GM19240 (cell line): ENCODE results near the gene FGF12.

ENCODE experiments used
- DNase-seq: peaks from one replicate; pipeline ENCODE4 v3.0.0; 2011; ENCODE audit warnings: low spot score; ENCODE audit not compliant: insufficient read length

The FGF12 gene

DNA sequence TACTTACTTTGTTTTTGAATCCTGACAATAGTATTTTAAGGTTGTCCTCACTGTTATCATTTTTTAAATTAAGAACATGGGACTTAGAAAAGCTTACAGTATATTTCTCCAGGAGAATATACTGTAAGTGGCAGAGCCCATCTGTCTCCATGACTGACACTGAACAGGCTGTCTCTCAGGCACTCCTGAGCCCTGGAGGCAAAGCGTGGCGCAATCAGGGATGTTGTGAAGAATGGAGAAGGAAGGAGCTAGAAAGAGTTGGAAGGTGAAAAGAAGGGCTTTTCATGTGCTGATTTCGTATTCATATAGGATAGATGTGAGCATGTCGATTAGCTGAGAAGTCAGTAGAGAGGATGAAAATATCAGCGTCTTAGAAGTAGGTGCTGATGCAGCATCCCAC lies 41.5 kb downstream of the FGF12 start:
- no peak for DNase-seq

DNA sequence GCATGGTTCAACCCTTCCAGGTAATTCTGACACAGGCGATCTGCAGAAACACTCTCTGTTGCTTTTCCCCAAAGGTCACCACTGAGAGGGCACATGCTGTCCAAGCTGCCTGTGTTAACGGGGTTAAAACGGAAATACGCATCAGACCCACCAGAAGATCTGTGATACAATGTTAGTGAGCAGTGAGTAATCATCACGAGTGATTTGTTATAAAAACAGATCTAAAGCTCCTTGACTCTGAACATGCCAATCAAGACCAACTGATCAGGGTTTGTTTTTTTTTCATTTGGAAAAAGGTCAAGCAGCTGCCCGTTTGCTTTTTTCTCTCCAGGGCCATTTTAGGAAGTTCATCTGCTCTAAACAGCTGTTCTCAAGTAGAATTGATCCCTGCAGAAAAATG lies 43.2 kb downstream of the FGF12 start:
- DNase-seq: no peak

DNA sequence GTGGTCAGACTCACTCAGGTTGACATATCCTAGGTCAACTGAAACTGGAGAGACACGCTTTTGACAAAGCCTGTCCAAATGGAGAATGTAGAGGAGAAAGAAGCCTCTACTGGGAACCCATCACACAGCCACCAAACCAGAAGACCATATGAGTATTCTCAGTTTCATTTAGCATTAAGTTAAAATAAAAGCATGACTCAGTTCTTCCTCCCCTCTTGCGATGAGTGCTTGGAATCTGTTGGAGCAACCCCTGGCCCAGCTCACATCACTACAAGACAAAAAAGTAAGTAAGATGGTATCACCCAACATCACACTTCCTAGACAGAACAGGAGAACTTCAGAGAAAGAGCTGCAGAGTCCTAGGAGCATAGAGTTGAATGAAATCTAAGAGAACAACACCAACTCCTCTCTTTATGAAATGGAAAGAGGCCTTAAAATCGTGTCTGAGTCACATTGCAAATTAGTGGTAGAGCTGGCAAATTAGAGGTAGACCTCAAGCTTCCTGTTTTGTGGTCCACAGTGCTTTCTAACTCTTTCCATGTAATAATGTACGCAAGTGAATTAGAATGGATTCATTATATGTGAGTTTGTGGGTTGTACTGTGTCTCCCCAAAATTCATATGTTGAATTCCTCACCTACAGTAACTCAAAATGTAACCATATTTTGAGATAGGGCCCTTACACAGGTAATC lies 51.2 kb downstream of the FGF12 start:
- no peak for DNase-seq

DNA sequence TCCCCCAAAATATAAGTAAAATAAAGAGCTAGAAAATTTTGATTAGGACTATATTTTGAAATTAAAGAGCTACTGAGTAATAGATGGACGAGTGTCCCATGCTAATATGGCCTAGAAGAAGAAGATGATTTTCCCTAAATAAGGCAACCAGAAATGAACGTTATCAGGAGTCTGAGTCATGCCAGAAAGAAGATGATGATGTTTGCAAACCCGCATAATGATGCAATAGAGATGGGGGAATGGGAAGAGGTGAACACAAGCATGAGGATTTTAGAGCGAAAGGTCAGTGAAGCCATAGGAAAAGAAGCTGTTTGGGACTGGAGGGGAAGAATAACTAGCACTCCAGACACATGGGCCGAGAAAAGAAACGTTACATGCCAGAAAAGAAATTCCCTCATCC lies 71.7 kb downstream of the FGF12 start:
- no peak for DNase-seq

DNA sequence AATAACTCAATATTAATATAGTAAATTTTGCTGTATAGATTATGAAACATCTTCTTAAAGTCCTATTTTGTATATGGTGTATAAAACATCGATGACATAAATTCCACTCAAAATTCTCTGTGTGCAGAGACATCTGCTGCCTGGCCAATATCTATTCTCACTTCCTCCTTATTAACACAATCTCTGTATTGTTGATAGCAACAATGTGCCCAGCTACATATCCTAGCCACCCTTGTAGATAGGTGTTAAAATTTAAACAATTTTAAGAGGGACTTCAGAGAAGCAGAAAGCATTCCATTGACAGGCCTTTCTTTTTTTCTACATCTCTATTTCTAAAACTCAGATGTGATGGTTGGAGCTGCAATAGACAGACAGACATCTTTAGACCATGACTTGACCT lies 72.3 kb downstream of the FGF12 start:
- no peak for DNase-seq

DNA sequence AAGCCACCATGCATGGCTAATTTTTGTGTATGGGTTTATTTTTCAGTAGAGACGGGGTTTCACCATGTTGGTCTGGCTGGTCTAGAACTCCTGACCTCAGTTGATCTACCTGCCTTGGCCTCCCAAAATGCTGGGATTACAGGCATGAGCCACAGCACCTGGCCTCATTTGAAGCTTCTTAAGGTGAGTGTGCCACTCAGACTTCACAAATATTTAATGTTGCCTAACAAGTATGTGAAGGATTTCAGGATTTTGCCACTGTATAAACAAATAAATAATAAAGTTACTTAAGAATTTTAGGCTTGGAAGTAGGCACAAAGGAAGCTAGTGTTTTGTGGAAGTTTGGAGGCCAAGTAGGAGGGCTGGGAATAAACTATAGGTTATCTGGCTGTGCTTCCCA lies 73.5 kb downstream of the FGF12 start:
- DNase-seq: no peak

DNA sequence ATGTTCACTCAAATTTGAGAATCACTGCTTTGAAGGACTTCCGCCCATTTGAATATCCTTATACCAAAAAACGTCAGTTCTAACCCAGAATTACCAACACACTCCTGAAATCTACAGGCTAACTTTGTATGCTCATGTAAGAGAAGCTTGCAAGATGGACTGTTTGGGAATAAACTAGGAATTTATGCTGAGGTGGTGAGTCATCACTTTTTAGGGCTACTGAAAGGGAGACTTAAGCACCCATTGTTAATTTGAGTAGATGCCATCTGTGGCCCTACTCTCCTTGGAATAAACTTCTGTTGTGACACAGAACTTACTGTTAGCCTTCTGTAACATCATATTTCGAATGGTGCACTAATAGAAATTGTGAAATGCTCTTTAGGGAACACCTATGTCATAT lies 74.6 kb downstream of the FGF12 start:
- no peak for DNase-seq

DNA sequence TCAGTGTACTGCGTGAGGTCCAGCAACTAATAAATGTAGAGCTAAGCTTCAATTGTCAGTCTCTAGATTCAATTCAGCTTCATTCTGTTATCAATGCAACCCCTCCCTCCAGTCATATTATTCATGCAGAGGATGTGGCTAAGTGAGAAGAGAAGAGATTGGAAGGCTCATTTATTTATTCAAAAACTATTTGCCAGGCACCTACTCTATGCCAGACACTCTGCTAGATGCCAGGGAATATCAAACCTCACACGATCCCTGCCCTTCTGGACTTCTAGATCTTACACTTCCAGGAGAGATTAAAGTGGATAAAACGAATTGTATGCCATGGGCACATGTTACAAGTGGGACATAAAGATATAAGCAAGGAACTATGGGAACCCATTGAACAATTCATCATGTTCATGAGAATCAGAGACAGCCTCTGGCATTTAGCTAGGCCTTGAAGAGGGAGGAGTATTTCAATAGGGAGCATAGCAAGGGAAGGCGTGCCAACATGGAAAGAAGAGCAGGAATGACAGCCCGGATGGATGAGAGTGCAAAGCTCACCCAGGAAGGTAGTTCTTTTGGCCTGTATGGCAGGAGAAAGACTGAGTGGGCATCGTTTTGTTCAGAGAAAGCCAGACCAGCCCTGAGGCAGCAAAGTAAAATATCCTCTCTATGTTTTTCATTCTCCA lies 75.4 kb downstream of the FGF12 start:
- DNase-seq: no peak

DNA sequence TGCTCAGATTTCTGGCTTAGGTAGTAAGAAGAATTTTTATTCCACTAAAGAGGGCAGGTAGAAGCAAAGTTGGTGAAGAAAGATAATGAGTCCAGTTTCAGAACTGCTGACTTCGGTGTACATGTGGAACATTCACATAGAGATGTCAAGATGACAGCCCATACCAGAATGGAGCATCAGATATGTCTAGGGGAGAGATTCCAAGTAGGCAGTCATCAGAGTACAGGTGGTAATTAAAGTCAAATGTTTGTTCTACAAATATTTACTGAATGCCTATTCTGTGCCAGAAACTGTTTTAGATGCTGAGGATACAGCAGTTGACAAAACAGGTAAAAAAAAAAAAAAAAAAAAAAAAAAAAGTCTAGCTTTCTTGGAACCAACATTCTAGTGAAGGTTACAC lies 81.9 kb downstream of the FGF12 start:
- no peak for DNase-seq

DNA sequence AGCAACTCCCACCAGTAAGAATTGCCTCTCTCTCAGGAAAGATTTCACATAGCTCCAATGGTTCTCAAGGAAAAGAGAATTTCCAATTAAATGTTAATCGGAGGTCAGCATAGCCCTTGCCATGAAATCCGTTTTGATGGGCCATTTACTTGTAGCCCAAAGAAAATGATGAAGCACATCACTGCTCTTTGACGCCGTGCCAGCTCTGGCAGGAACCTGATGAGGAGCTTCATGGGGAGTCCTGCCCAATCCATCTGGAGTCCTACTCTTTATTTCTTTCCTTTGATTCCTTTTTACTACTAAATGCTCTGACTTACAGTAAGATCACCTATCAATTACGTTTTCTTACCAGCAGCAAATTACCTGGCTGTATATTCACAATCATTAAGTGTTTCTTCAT lies 84.7 kb downstream of the FGF12 start:
- no peak for DNase-seq

DNA sequence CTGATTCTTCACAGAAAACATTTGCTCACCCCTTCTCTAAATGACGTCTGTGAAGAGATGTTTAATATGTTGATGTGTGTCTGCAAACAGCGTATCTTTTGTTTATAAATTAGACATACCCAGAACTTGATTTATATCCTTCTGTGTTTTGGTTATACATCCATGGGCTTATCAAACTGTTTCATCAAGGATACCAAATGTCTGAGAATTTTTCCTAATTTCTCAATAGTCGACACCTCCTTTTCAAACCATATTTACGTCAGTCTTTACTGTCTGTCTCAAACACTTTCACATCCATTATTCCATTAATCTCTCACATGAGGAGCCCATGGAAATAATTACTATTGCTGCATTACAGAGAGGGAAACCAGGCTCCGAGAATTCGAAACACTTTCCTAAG lies 85.4 kb downstream of the FGF12 start:
- no peak for DNase-seq

DNA sequence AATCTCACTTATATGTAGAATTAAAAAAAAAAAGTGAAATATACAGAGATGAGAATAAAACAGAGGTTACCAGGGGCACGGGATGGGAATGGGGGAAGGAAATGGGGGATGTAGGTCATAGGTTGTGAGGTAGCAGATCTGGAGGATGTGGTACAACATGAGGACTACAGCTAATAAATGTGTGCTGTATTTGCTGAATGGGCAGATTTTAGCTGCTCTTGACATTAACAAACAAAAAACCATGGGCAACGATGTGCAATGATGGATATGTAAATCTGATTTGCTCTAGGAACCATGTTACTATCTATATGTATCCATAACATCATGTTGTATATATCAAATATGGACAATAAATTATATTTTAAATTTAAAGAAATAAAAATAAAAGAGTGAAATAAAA lies 87.4 kb downstream of the FGF12 start:
- no peak for DNase-seq

DNA sequence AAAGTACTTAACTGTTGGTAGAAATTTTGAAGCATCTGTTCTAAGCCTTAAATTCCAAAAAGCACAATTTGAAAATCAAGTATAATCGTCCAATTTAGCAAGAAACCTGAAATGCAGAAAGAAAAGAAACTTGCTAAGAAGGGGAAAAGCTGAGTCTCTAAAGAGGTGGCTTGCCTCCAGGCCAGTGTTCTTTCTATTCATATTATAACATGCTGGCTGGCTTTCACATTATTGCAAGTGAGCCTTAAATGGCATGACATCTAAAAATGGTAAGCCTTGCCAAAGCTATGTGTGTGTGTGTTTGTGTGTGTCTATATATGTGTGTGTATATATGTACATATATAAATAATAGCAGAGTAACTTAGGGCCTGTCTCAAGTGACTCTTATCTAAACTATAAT lies 89.5 kb downstream of the FGF12 start:
- no peak for DNase-seq

DNA sequence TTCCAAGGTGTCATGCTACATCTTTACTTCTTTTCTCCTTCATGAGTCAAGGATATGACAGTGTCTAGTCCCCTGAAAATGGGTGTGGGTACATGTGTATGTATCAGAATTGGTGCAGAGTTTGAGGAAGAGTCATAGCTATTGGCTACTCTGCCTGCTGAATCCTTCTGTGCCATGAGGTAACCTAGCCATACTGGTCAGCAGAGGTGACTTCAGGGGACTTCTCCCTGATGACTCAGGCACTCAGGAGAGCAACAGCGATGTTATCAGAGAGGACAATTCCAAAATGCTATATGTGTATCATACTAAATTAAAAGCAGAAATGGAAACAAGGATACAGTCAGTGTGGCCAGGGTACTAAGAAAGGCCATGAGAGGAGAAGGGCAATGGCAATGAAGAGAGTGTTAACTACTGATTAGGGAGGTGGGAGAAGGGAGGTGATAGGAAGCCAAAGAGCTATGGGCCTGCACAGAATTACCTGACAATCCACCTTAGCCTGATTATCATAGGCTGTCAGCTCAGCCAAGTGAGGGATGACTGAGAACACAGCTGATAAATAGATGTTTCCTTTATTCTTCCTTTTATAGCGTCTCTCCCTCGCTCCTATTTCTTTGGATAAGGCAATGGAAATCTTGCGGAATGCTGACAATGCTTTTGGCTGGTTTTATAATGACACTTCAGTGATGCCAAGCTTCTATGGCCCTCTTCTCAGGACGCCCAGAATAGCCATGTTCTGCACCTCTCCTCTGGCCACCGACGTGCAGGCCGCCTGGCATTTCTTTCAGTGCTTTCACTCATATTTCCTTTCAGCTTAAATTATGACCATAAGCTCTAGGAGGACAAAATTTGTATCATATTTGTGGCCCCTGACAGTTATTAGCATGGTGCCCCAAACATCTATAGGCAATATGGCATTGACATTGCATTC lies 90.6 kb downstream of the FGF12 start:
- no peak for DNase-seq

DNA sequence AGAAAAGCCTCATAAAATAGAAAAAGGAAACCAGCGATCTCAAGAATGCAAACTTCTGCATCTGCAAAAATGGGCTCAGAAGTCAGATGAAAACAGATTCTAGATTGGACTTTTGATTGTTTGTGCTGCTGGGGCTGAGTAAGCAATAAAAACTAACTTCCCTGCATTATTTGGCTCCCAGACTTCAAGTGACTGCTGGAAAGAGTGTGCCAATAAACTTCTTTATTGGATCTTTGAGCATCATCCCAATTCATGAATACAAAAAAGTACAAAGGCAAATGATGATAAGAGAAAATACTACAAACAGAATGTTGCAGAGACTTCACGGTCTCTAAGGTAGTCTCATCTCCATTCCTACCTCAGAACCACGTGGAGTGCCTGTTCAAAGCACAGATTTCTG lies 97.9 kb downstream of the FGF12 start:
- DNase-seq: no peak

DNA sequence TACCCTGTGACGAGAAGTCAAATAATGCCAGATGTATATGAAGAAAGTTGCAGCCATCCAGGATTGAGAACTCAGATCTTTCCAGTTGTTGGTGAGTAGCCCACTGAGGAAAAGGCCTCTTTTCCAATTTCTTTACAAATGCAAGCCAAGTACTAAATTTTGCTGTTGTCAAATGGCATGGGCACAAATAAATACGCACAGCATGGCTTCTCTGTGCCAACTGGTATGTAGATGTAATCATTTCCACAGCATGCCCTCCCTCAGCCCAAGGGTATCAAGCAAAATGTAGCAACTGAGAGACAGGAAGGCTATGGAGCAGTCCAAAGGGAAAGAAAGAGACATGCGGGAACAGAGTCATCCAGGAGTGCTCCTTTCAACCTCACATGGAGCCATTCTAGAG lies 105.4 kb downstream of the FGF12 start:
- DNase-seq: no peak

DNA sequence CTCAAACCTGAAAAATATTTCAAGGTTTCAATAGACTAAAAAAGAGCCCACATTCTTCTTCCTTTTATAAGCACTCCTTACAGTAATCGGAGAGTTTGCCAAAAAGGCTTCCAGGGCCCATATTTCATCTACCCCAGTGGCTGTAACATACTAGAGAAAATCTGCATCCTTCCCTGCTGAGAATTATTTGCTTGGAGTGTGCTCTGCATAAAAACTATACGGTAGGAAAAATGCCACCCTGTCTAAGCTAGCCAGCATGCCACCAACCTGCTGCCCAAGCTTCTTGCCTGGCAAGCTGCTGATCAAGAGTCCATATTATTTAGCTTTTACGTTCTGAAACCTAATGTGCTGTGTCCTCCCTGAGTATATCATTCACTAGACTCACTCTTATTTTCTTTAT lies 107.1 kb downstream of the FGF12 start:
- no peak for DNase-seq

DNA sequence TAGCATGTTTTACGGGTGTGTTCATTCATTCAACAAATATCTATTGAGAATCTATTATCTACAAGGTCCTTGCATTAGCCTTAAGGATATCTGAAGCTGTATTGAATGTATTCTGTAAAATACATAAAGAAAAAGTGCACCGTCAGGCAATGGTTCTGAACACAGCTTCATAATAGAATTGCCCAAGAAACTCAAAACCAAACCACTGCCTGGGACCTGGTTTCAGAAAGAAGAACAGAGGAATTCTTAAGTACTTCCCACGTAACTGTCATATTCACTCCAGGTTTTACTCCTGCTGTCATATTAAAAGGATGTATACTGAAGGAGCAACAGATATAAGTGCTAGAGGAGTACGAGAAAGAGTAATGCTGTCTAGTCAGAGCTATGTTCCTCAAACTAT lies 115.9 kb downstream of the FGF12 start:
- no peak for DNase-seq

DNA sequence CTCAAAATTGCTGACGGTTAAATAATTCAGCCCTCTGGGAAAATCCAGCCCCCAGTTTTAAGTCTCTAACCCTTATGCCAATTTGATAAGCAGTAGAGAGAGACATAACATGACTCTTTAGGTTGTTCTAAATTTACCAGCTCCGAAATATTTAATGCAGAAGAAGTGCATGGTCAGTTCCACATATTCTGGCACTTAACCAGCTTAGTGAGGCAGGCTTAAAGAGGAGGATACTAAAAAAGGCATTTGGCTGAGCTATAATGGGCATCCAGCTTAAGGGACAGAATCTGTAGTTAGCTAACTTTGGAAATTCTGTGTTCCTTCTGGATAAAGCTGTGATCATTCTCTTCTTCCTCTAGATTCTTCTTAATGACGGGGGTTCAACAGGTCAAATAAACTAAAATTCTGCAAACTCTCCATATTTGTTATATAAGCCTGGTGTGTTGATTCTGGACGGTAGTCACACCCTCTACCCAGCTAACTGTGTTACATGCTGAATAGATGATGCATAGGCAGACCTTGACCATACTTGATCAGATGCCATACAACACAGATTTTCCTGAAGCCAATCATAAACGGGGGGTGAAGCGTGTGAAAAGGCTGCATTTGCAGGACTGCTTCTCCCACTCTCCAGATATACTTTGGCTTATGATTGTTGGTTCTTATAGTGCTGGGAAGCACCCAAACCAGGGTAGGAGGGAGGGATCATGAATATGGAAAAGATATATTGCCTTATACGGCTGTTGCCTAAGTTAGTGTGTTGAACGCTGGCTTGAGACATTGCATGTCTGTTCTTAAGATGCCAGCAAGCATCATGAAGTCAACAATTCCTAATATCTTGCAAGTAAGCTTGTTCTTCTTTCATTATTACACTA lies 118.4 kb downstream of the FGF12 start:
- DNase-seq: no peak

DNA sequence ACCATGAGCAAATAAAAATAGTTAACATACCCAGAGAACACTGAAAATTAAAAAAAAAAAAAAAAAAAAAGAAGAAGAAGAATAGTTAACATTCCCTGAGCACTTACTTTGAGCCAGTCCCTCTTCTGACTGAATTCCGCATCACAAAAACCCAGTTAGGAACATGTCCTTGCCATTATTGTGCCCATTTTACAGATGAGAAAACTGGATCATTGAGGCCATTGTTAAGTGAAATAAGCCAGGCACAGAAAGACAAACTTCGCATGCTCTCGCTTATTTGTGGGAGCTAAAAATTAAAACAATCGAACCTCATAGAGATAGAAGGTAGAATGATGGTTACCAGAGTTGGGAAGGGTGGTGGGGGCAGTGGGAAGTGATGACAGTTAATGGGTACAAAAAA lies 119.5 kb downstream of the FGF12 start:
- no peak for DNase-seq

DNA sequence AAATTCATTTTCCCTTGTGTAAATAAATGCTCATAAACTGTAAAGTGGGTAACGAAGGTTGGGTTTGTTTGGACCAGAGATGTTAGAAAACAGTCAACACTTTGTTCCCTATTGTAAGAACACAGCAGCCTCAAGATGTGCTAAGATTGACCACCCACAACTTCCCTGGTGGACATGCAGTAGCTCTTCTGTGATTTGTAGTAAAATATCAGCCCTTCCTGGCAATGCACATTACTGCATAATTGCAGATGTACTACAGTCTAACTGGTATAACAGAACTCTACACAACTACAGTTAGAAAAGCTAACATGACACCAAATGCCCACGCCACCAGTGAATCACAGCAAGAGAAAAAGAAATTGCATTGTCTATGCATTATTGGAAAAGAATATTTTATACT lies 129.4 kb downstream of the FGF12 start:
- no peak for DNase-seq
